Stimulated activated CD4-positive, alpha-beta T cell treated with anti-CD3 and anti-CD28 coated beads, Interleukin-4, amount 100 ng/mL, for 4 hours (primary cell): ENCODE measurements around the gene SEMA3D.

Source experiments
- DNase-seq, 2 experiments: peaks; one replicate each; pipeline ENCODE4 v3.0.0-alpha.2; 2020

The SEMA3D gene

DNA sequence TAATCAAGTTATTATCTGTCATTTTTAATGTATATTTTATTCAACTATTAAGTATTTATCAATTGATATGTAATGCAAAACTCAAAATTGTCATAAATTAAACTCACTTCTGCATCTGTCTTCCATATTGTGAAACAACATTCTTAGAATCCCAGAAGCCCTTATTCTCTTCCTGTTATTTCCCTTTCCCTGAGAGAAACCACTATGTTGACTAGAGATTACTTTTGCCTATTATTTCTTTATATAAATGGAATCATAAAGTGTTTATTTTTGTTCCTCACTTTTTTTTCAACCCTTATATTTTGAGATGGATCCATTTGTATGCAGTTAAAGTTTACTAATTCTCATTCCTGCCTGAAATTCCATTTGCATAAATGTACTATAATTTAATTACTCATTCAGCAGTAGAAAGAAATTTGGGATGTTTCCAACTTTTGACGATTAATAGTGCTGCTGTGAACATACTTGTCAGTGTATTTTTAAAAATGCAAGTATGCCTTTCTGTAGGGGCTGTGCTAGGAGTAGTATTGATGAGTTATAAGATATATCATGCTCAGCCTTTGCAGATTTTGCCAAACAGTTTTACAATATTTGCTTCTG is 211.2 kb downstream of the SEMA3D start:
- DNase-seq = no peak

DNA sequence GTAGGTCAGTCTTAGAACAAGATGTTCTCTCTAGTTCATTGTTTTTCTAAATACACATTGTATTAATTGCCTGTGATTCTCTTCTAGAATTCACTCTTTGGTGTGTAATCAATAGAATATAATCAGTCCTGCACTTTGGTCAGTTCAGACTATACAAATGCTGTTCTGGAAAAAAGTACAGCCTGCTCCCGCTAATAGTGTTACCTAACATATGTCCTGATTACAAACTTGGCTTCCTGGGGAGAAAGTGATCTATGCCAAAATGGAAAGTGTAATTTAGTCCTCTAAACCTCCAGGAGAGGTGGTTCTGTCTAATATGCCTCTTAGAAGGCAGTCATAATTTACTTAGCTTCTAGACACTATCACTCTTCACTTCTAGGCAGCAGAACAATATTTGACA is 215.5 kb downstream of the SEMA3D start:
- DNase-seq = no peak

DNA sequence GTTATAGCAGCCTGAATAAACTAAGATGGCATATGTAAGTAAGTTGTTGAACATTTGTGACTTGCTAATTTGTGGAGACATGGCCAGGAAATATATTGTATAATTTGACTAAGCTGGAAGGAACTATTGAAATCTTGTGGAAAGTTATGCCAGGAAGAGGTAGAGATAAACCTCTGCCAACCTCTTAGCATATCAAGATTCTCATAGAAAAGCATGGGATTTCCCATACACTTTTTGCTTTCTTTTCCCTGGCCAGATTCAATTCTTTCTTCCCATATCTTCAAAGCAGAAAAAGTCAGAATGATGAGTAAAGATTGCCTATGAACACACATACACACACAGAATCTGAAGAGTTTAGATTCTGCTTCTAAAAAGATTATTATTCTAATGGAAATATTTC is 216.2 kb downstream of the SEMA3D start:
- no peak for DNase-seq

DNA sequence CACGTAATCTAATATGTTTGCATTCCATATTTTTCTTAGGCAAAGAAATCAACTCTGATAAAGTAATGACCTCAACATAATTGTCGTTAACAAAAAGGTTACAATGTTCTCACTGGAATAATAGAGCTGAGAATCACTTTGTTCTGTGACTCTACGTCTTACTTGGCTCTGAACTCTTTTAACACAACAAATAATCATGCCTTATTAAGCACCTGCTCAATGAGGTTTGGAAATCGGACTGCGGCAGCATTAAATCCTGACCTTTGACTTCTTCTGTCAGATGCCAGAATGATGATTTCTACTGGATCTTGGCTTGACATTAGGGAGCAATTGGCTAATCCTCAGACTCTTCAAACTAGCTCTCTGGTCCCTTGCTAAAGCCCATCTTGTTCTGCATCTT is 233.6 kb downstream of the SEMA3D start:
- no peak for DNase-seq

DNA sequence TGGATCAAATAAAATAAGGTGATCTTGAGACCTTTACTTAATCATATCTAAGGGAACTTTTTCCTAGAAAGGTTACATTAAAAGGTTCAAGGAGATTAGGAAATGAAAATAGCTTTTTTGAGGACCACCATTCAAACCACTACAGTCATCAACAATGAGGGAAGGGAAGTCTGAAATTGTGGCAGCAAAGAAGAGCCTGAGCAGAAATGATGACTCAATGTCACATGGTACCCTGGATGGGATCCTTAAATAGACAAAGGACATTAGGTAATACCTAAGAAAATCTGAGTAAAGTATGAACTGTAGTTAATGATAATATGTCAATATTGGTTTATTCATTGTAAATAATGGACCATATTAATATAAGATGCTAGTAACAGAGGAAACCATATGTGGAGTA is 236.0 kb downstream of the SEMA3D start:
- no peak for DNase-seq

DNA sequence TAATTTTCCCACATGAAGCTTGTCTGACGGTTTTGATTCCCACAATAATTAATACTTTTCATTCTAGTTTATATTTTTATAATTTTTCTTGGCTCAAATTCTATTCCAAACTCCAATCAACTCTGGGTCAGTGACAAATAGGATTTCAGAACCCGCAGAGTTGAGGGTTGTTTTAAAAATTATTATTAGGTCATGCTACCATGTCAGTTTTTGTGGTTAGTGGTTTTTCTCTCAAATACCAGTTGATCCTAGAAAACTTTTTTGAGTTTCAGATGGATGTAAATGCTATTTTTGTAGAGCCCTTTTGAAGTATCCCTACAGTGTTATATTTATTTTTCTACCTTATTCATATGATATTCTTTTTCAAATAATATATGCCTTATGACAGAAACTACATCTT is 237.4 kb downstream of the SEMA3D start:
- no peak for DNase-seq

DNA sequence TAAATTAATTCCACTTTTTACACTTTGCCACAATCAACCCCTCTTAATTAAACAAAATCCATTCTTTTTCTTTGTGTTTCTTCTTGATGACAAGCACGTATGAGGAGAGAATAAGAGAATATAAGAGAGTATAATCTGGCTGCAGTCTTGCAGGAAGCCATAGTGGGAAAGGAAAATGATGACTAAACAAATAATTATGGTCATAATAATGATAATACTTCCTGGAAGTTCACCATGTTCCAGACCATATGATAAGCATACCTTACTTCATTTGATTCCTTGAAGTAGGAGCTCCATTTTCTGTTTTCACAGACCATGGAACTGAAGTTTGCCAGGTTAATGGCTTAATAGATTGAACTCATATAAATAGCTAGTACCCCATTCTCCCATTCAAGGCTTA is 237.8 kb downstream of the SEMA3D start:
- no peak for DNase-seq

DNA sequence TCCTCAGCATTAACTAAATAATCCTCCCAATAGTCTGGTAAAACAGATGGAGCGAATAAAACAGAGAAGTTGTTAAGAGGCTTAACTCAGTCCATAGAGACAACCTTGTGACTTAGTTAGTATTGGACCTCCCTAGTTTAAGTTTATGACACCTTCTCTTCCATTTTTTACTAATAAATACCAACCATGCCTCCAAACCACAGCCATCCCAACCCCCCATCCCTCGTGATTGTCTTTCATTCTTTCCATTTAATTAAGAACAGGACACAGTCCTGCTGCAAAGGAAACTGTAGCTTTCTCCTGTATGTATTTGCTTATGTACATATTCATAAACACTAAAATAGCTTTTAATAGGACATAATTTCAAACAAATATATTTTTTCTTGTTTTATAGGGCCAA is 238.2 kb downstream of the SEMA3D start:
- DNase-seq = no peak

DNA sequence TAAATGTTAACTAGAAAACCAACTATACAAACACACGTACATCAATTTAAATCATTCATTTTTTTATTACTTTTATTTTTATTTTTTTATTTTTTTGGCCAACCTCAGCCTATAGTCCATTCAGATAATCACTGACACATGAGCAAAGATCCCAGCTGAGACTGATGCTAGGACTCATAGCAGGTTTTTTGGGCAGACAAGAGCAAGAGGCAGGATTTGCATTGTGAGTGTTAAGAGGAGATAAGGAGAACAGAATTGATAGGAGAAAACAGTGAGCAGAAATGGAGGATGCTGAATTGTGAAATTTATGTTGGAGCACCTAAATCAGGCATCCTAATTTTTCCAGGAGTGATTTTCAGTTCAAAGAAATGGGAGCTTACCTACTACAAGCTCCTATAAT is 240.3 kb downstream of the SEMA3D start:
- no peak for DNase-seq
